T-helper 17 cell (primary cell): ENCODE measurements around the gene FIGNL2. TPM values are rescaled to one million over a fixed set of nuclear protein-coding genes. Genes with fewer than 3 reads are reported as not detected.
"Not testable (repeated sequence)": the region's sequence is repeated elsewhere in the genome, so short reads cannot be mapped to it uniquely, and the experiment has no call there.

Experiments used
- ATAC-seq: fragments of 150-1000 bp; cut with Tn5 transposase; 2 replicates; pipeline ENCODE4 v1.10.0; 2021; ENCODE audit warnings: mild to moderate bottlenecking, moderate library complexity
- DNase-seq, 3 donors: peaks; one replicate each; pipeline versions ENCODE4 v3.0.0 to v3.0.0-alpha.2; 2020 to 2021
- H3K9me3 ChIP-seq: one replicate; pipeline ENCODE4 v1.7.0; 2013; ENCODE audit warnings: low read length, mild to moderate bottlenecking; ENCODE audit not compliant: control insufficient read depth, poor library complexity, severe bottlenecking
- H3K27ac Mint-ChIP-seq: one replicate; pipeline ENCODE4 v1.8.0; 2022; ENCODE audit warnings: mild to moderate bottlenecking, moderate library complexity, mixed read lengths
- H3K27me3 Mint-ChIP-seq: one replicate; pipeline ENCODE4 v1.8.0; 2022; ENCODE audit warnings: mixed read lengths
- H3K36me3 Mint-ChIP-seq: one replicate; pipeline ENCODE4 v1.8.0; 2022; ENCODE audit warnings: low read depth, mixed read lengths
- H3K4me1 Mint-ChIP-seq: one replicate; pipeline ENCODE4 v1.8.0; 2022; ENCODE audit warnings: mild to moderate bottlenecking, mixed read lengths
- H3K4me3 Mint-ChIP-seq: one replicate; pipeline ENCODE4 v1.8.0; 2022; ENCODE audit warnings: mild to moderate bottlenecking, moderate library complexity, mixed read lengths
- total RNA-seq, 4 donors: library from RNA in 2 of 4; stranded (reverse) in 2 of 4; gene quantifications; one replicate each; pipeline ENCODE4 v1.2.3 and lab custom pipeline; 2022 to 2026

The FIGNL2 gene
- total RNA-seq, 2 donors from 2014 or later: 0.42 to 0.76 TPM

DNA sequence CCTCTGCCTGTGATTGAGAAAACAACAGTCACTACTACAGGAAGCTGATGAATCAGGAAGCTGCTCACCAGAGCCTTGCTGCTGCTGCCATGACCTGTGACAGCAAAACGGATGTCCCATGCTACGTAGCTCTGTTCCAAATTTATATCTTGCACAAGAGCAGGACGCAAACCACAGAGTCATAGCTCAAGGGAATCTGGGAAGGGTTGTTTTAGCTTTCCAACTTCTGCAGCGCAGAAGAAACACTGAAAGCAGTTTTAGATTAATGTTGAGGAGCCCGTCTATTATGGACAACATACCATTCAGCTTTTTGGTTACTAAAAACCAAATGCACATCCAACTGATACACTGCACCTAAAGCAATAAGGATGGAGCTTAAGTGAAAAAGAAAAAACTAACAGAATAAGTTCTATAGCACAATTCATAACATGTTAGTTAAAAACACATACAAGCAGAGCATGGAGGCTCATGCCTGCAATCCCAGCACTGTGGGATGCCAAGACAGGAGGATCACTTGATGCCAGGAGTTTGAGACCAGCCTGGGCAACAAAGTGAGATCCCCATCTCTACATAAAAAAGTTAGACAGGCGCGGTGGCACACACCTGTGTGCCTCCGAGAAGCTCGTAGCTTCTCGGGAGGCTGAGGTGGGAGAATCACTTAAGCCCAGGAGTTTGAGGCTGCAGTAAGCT is 37.6 kb upstream of the FIGNL2 start:
- peak overlapping the region; percentile 67 for H3K27ac Mint-ChIP-seq
- no peaks in the 10 kb centered on the region for H3K9me3 ChIP-seq
- H3K4me1 Mint-ChIP-seq: peaks cover 6% of the 10 kb centered on the region
- H3K4me3 Mint-ChIP-seq: peak overlapping the region; percentile 28
- H3K36me3 Mint-ChIP-seq: no peaks in the 10 kb centered on the region
- H3K27me3 Mint-ChIP-seq: no peaks in the 10 kb centered on the region
- no peak for DNase-seq
- ATAC-seq: peak; percentile 92

DNA sequence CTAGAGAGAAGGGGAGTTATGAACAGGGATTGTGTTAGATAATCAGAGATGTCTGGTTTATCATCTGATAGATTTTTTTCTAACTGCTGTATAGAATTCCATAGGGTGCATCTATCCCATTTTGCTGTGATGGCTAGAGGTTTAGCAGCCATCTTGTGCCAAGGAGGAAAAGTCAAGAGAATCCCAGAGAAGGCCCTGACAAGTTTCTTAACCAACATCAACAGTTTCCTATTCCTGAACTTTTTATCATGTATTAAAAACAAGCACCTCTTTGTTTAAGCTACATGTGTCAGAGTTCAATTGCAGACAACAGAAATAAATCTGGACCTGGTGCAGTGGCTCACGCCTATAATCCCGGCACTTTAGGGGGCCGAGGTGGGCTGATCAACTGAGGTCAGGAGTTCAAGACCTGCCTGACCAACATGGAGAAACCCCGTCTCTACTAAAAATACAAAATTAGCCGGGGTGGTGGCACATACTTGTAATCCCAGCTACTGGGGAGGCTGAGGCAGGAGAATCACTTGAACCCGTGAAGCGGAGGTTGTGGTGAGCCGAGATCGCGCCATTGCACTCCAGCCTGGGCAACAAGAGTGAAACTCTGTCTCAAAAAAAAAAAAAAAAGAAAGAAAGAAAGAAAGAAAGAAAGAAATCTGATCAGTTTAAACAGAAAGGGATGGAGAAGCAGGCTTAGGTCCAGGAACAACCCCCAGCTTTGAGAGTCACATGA is 36.9 kb upstream of the FIGNL2 start:
- not testable (repeated sequence) for H3K4me1 Mint-ChIP-seq, H3K27me3 Mint-ChIP-seq, H3K36me3 Mint-ChIP-seq, DNase-seq, ATAC-seq, H3K9me3 ChIP-seq
- peak overlapping the region; percentile 67 for H3K27ac Mint-ChIP-seq
- peak overlapping the region; percentile 65 for H3K4me3 Mint-ChIP-seq

DNA sequence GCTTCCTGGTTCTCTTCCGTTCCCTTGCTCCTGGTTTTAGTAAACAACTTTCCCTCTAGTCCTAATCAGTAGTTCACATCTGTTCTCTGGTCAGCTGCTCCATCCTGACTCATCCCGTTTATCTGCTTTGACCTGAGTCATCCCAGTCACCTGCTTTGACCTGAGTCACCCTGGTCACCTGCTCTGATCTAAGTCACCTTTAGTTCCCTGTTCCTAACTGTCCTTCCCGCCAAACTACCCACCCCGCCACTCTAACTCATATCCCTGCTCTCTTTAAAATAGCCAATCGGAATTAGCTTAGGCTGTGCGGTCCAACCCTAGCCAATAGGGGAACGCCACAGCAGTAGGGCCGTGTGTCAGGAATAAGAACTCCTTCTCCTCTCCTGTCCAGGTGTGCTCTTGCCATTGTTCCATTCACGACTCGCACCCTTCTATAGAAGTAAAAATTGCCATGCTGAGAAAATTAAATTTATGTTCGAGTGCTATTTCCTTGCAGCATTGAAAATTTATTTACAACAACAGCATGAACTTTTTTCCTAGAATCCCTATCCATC is 36.2 kb upstream of the FIGNL2 start:
- no peaks in the 10 kb centered on the region for H3K9me3 ChIP-seq
- Mint-ChIP-seq H3K27me3 (no peaks in the 10 kb centered on the region), H3K4me1 (peaks cover 6% of the 10 kb centered on the region), H3K4me3 (no peak overlapping the region), H3K36me3 (no peaks in the 10 kb centered on the region), H3K27ac (no peak overlapping the region)
- no peak for ATAC-seq
- DNase-seq: no peak

DNA sequence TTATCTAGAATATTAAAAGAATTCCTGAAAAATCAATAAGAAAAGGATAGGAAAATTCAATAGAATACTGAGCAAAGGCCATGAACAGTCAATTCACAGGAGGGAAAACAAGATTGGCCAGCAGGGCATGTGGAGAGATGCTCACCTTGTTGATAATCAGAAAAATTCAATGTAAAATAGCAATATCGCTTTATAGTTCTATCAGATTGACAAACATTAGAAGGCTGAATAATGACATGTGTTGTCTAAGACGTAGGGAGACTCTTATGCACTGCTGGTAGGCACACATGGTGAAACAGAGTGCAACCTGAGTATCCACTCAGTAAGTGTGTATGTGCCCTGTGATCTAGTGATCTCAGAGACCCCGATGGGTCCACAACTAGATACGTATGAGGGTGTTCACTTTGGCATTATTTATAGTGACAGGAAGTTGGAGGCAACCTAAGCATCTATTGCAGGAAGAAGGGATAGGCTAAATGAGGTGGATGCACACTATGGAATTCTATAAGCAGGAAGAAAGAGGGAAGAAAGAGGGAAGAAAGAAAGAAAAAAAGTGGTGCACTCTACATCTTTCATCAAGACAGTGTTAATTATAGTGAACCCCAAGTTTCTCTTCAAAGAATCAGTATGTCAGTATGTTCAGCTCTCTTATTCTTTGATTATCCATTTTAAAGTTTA is 35.6 kb upstream of the FIGNL2 start:
- peak overlapping the region; percentile 2 for H3K4me3 Mint-ChIP-seq
- no peaks in the 10 kb centered on the region for H3K9me3 ChIP-seq
- peaks cover 6% of the 10 kb centered on the region for H3K4me1 Mint-ChIP-seq
- H3K36me3 Mint-ChIP-seq: no peaks in the 10 kb centered on the region
- peaks cover 3% of the 10 kb centered on the region for H3K27me3 Mint-ChIP-seq
- no peak for ATAC-seq
- no peak overlapping the region for H3K27ac Mint-ChIP-seq
- no peak for DNase-seq

DNA sequence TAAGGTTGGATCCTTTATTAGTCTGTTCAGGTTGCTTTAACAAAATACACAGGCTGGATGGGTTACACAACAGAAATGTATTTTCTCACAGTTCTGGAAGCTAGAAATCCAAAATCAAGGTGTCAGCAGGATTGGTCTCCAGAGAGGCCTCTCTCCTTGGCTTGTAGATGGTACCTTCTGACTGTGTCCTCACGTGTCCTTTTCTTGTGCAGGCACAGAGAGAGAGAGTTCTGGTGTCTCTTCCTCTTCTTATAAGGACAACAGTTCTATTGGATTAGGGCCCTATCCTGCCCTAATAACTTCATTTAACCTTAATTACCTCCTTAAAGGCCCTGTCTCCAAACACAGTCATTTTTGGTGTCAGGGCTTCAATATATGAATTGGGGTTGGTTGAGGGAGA is 34.8 kb upstream of the FIGNL2 start:
- no peak overlapping the region for H3K27ac Mint-ChIP-seq
- peaks cover 6% of the 10 kb centered on the region for H3K4me1 Mint-ChIP-seq
- ATAC-seq: no peak
- H3K9me3 ChIP-seq: no peaks in the 10 kb centered on the region
- peaks cover 8% of the 10 kb centered on the region for H3K27me3 Mint-ChIP-seq
- DNase-seq: no peak
- H3K36me3 Mint-ChIP-seq: no peaks in the 10 kb centered on the region
- no peak overlapping the region for H3K4me3 Mint-ChIP-seq

DNA sequence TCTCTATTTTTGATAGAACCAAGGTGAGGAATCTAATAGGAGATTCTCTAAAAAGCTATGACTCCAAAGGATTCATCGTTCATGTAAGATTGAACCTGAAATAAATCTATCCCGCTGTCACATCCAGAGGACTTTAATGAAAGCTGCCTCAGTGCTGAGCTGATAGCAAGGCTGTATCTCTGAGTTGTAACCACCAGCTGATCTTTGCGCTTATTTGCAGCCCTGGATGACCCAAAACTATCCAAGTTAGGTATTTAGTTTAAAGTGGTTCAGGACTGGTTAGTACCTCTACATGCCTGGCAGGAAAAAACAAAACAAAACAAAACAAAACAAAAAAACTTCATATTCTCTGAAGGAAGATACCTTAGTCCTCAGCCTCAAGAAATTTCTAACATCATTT is 30.6 kb upstream of the FIGNL2 start:
- H3K9me3 ChIP-seq: no peaks in the 10 kb centered on the region
- H3K27me3 Mint-ChIP-seq: peaks cover 11% of the 10 kb centered on the region
- H3K27ac Mint-ChIP-seq: no peak overlapping the region
- ATAC-seq (no peak), DNase-seq (no peak)
- peaks cover under 1% of the 10 kb centered on the region for H3K36me3 Mint-ChIP-seq
- no peaks in the 10 kb centered on the region for H3K4me1 Mint-ChIP-seq
- no peak overlapping the region for H3K4me3 Mint-ChIP-seq

DNA sequence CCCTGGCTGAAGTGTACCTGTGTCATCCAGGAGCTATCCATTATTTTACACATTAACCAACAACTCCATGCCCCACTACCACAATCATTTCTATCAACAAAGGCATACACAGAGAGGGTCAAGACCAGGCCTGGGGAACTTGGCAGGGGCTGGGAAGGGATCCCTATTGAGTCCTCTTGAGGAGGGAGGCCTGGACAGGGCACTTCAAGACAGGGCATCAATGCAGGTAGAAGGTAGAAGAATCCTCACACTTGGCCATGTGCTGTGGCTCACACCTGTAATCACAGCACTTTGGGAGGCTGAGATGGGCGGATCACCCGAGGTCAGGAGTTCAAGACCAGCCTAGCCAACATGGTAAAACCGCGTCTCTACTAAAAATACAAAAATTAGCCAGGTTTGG is 26.0 kb upstream of the FIGNL2 start:
- Mint-ChIP-seq H3K27ac (no peak overlapping the region), H3K4me1 (peaks cover 9% of the 10 kb centered on the region), H3K4me3 (no peak overlapping the region), H3K36me3 (peaks cover 9% of the 10 kb centered on the region), H3K27me3 (peaks cover 41% of the 10 kb centered on the region)
- no peaks in the 10 kb centered on the region for H3K9me3 ChIP-seq
- no peak for DNase-seq
- no peak for ATAC-seq

DNA sequence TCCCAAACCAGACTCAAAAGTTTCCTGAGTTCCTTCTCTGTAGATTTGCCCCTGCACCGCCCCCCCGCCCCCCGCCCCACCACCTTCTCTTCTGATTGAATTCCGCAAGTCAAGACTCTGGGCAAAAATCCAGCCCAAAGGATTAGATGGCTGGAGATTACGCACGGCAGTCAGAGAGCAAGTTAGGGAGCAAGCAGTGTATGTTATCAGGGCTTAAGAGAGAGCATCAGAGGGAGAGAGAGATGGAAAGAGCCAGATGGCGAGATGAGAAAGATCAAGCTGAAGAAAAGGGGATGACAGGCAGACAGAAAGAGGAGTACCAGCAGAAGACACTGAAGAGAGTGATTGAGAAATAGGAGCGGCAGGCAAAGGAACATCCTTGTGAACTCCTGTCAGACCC is 25.5 kb upstream of the FIGNL2 start:
- no peak overlapping the region for H3K27ac Mint-ChIP-seq

DNA sequence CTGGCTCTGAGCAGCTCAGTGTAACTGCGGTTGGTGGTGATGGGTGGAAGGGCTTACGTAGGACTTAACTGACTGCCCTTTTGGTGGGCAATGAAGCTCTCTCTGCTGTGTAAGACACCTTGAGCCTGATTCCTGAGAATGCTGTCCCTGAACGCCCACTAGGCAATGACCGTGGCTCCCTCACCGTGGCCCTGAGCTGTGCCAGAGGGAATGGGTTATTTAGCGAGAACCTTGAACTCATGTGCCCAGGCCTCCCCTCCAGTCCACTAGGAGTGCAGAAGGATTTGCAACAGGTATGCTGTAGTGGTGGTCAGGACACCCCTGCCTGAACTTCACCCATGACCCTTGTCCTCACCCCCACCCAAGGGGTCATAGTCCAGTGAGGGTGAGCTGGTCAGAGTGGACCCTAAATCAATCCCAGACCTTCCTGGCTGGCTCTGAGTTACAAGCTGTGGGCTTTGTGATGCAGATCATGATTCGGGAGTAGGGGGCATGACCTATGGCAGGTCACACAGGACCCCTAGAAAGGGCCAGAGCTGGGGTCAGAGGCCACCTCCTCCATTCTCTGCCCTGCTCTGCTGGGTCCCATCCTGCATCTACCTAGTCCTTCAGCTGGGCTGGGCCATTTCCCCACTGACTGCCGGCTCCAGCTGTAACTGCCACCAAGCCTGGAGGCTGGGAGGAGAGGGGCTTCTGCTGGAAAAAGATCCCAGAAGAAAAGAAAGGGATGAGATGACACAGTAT is 24.9 kb upstream of the FIGNL2 start:
- no peak for DNase-seq
- no peak overlapping the region for H3K4me3 Mint-ChIP-seq
- H3K27me3 Mint-ChIP-seq: peaks cover 41% of the 10 kb centered on the region

More for the DNA sequence above, 25.5 kb upstream of the FIGNL2 start:
- Mint-ChIP-seq H3K36me3 (peaks cover 9% of the 10 kb centered on the region), H3K4me1 (peaks cover 9% of the 10 kb centered on the region), H3K27me3 (peaks cover 39% of the 10 kb centered on the region), H3K4me3 (no peak overlapping the region)
- no peak for ATAC-seq
- no peaks in the 10 kb centered on the region for H3K9me3 ChIP-seq
- DNase-seq: no peak

DNA sequence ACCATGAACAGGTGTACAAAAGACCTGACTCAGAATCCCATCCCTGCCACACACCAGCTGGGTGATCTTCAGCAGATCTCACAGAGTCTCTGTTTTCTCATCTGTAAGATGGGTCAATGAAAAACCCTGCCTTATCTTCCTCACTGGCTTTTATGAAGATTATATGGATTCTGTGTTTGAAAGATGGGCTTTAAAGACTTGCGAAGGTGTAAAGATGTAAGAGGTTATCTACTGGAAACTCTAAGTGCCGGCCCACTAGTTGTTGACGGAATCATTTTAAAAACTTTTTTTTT is 24.1 kb upstream of the FIGNL2 start:
- no peak for DNase-seq
- H3K9me3 ChIP-seq: no peaks in the 10 kb centered on the region
- H3K4me3 Mint-ChIP-seq: no peak overlapping the region
- ATAC-seq: no peak
- no peak overlapping the region for H3K27ac Mint-ChIP-seq
- H3K36me3 Mint-ChIP-seq: peaks cover 17% of the 10 kb centered on the region
- peaks cover 49% of the 10 kb centered on the region for H3K27me3 Mint-ChIP-seq
- H3K4me1 Mint-ChIP-seq: peaks cover 15% of the 10 kb centered on the region

More for the DNA sequence above, 24.9 kb upstream of the FIGNL2 start:
- no peak for ATAC-seq
- no peaks in the 10 kb centered on the region for H3K9me3 ChIP-seq
- peaks cover 15% of the 10 kb centered on the region for H3K4me1 Mint-ChIP-seq
- H3K27ac Mint-ChIP-seq: no peak overlapping the region
- H3K36me3 Mint-ChIP-seq: peaks cover 13% of the 10 kb centered on the region

DNA sequence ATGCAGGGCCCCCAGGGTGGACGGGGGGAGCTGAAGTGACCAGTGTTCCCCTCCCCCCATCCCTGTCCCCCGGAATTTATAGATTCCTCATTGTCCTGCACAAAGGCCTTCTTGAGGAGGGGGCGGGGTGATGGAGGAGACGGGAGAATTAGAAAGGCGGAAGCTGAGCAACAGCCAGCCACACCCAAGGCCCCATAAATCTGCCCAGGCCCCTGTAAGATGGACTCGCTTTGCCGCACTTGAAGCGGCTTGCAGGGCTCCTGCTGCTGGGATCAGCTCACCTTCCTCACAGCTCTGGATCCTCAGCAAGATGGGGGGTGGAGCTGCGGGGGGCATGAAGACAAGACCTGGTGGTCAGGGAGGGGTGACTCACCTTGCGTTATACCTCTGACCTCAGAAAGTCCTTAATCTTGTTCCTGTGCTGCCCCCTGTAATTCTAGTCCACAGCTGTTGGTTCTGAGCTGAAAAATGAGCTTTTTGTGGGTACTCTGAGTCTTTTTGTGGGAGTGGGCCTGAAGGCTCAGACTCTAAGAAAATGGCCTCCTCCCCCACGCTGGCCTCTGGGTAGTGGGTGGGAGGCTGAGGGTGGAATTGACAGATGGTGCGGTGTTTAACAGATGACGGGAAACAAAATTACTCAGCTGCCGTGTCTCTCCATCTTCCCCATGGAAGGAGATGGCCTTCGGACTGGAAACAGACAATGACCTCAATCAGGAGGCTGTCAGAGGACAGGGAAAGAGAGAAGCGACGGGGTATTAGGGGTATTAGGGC is 23.6 kb upstream of the FIGNL2 start:
- Mint-ChIP-seq H3K27ac (no peak overlapping the region), H3K4me3 (no peak overlapping the region), H3K4me1 (peaks cover 19% of the 10 kb centered on the region), H3K36me3 (peaks cover 21% of the 10 kb centered on the region), H3K27me3 (peaks cover 54% of the 10 kb centered on the region)
- no peaks in the 10 kb centered on the region for H3K9me3 ChIP-seq
- ATAC-seq (no peak), DNase-seq (no peak)

DNA sequence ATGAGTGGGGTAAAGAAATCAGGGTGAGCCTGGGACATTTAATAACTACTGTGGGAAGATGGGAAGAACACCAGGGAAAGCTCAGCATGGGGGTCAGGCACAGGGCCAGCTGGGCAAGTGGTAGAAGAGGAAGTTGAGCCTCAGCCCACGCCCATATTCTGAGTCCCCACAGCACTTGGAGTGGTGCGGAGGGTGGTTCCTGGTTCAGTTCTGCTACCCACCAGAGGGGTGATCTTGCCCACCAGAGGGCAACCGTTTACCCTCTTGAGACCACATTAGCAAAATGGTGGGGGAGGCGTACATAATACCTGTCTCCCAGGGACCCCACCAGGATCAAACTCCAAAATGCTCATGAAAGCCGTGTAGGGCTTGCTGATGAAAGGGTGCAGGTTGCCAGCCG is 22.6 kb upstream of the FIGNL2 start:
- H3K4me3 Mint-ChIP-seq: no peak overlapping the region
- no peak for ATAC-seq
- peaks cover 21% of the 10 kb centered on the region for H3K36me3 Mint-ChIP-seq
- H3K27ac Mint-ChIP-seq: no peak overlapping the region
- DNase-seq: no peak
- no peaks in the 10 kb centered on the region for H3K9me3 ChIP-seq
- H3K4me1 Mint-ChIP-seq: peaks cover 19% of the 10 kb centered on the region
- peaks cover 61% of the 10 kb centered on the region for H3K27me3 Mint-ChIP-seq
